ENCODE measurements around the gene MAP4K1.

GRCh38 chr19:38665950-38666662, 48.4 kb upstream of the MAP4K1 start:
- TF ChIP-seq ZNF202 (tag by site-specific recombination; IDR thresholded peaks at IDR 0.05; ENCODE audit: borderline replicate concordance): no peak
- TF ChIP-seq CTCF (tag by site-specific recombination; IDR thresholded peaks at IDR 0.05): no peak
- no peak for TF ChIP-seq ZNF624 (tag by site-specific recombination; IDR thresholded peaks at IDR 0.05)
- TF ChIP-seq KLF8 (tag by site-specific recombination; IDR thresholded peaks at IDR 0.05): no peak
